HL-60 (cell line): ENCODE measurements around the gene S100B.

Source experiments
- DNase-seq, 2 experiments: peaks; one replicate each; pipeline ENCODE4 v3.0.0-alpha.2; 2010 to 2020; ENCODE audit warnings: low read depth in 1 of 2, low spot score in 1 of 2
- H3K27ac ChIP-seq: fragments of 250-450 bp; sonication (Bioruptor Pico); replicated peaks from 2 replicates; pipeline ENCODE4 v1.5.1; 2020; ENCODE audit warnings: mild to moderate bottlenecking, moderate library complexity
- H3K27me3 ChIP-seq: fragments of 250-450 bp; sonication (Bioruptor Pico); 2 replicates; pipeline ENCODE4 v1.5.1; 2021; ENCODE audit warnings: mild to moderate bottlenecking, moderate library complexity; ENCODE audit not compliant: insufficient read depth, poor library complexity, severe bottlenecking
- H3K4me3 ChIP-seq: replicated peaks from 2 replicates; pipeline ENCODE4 v1.5.1; 2011; ENCODE audit warnings: mild to moderate bottlenecking, control low read depth, low read length; ENCODE audit not compliant: insufficient read depth
- CTCF ChIP-seq: IDR thresholded peaks from one replicate; pipeline ENCODE4 v1.5.1; 2011; ENCODE audit warnings: low read length, control low read depth, inconsistent platforms; ENCODE audit not compliant: insufficient read depth
- GABPA ChIP-seq: IDR thresholded peaks from 2 replicates; pipeline ENCODE4 v1.6.1; 2012; ENCODE audit warnings: low read depth
- POLR2AphosphoS5 ChIP-seq: IDR thresholded peaks from 2 replicates; pipeline ENCODE4 v1.6.1; 2012; ENCODE audit warnings: low read depth
- REST ChIP-seq: IDR thresholded peaks from 2 replicates; pipeline ENCODE4 v1.6.1; 2012; ENCODE audit warnings: low read depth; ENCODE audit not compliant: insufficient replicate concordance
- SPI1 ChIP-seq: IDR thresholded peaks from 2 replicates; pipeline ENCODE4 v1.6.1; 2012; ENCODE audit warnings: low read depth, mild to moderate bottlenecking, borderline replicate concordance

The S100B gene

GRCh38 chr21:46603228-46603627 lies 1.7 kb downstream of the S100B start:
- Histone ChIP-seq H3K4me3 (no peak overlapping the region), H3K27ac (no peak overlapping the region)
- TF ChIP-seq POLR2AphosphoS5 (no peak), SPI1 (no peak), CTCF (no peak), GABPA (no peak), REST (no peak)

GRCh38 chr21:46600978-46601377 lies 3.9 kb downstream of the S100B start:
- no peak for DNase-seq
- H3K27me3 ChIP-seq: no peaks in the 10 kb centered on the region
- H3K27ac ChIP-seq: no peak overlapping the region
- H3K4me3 ChIP-seq: no peak overlapping the region
- no peak for TF ChIP-seq SPI1
- no peak for TF ChIP-seq CTCF
- TF ChIP-seq GABPA: no peak
- no peak for TF ChIP-seq REST
- no peak for TF ChIP-seq POLR2AphosphoS5

More at GRCh38 chr21:46603228-46603627, 1.7 kb downstream of the S100B start:
- H3K27me3 ChIP-seq: no peaks in the 10 kb centered on the region
- no peak for DNase-seq

GRCh38 chr21:46600305-46600704 lies 4.6 kb downstream of the S100B start:
- no peak for DNase-seq
- Histone ChIP-seq H3K4me3 (no peak overlapping the region), H3K27me3 (no peaks in the 10 kb centered on the region), H3K27ac (no peak overlapping the region)
- TF ChIP-seq CTCF (no peak), GABPA (no peak), REST (no peak), SPI1 (no peak), POLR2AphosphoS5 (no peak)
